ENCODE data around the gene TMEM60.

- TF ChIP-seq POLR2AphosphoS5 (IDR thresholded peaks at IDR 0.05) (no peak), CTCF (IDR thresholded peaks at IDR 0.05) (no peak)
Measured at GRCh38 chr7:77824636-77825035, 26.4 kb upstream of the TMEM60 start.
